ENCODE data around the gene GAS6. TPM values are rescaled to one million over a fixed set of nuclear protein-coding genes. Genes with fewer than 3 reads are reported as not detected.
A peak's percentile ranks its signal among the peaks of the same experiment; 100 is the strongest.

GAS6 gene
- total RNA-seq, 1 donor from 2014 or later, result 14.8 TPM

GRCh38 chr13:113879494-113880360 is 15.9 kb upstream of the GAS6 start:
- H3K9me3 Mint-ChIP-seq (ENCODE audit: unreplicated experiment), result no peaks in the 10 kb centered on the region
- TF ChIP-seq CTCF (IDR thresholded peaks at IDR 0.05), result no peak
- H3K4me1 Mint-ChIP-seq (ENCODE audit: unreplicated experiment), result peaks cover 13% of the 10 kb centered on the region
- H3K4me3 Mint-ChIP-seq (ENCODE audit: unreplicated experiment), result no peak overlapping the region
- H3K27ac Mint-ChIP-seq (ENCODE audit: unreplicated experiment), result no peak overlapping the region
- DNase-seq (ENCODE audit: extremely low spot score, unreplicated experiment), result peak; percentile 68
- peaks cover 3% of the 10 kb centered on the region for H3K27me3 Mint-ChIP-seq (ENCODE audit: unreplicated experiment)
- no peaks in the 10 kb centered on the region for H3K36me3 Mint-ChIP-seq (ENCODE audit: unreplicated experiment)

- H3K27ac Mint-ChIP-seq (ENCODE audit: unreplicated experiment), result no peak overlapping the region
- H3K36me3 Mint-ChIP-seq (ENCODE audit: unreplicated experiment), result no peaks in the 10 kb centered on the region
- TF ChIP-seq CTCF (IDR thresholded peaks at IDR 0.05), result no peak
- DNase-seq (ENCODE audit: extremely low spot score, unreplicated experiment), result peak; percentile 36
- peaks cover 4% of the 10 kb centered on the region for H3K27me3 Mint-ChIP-seq (ENCODE audit: unreplicated experiment)
- H3K4me3 Mint-ChIP-seq (ENCODE audit: unreplicated experiment), result no peak overlapping the region
- H3K4me1 Mint-ChIP-seq (ENCODE audit: unreplicated experiment), result peaks cover 13% of the 10 kb centered on the region
- H3K9me3 Mint-ChIP-seq (ENCODE audit: unreplicated experiment), result no peaks in the 10 kb centered on the region
These were observed 15.1 kb upstream of the GAS6 start for GRCh38 chr13:113879017-113879416.

DNA sequence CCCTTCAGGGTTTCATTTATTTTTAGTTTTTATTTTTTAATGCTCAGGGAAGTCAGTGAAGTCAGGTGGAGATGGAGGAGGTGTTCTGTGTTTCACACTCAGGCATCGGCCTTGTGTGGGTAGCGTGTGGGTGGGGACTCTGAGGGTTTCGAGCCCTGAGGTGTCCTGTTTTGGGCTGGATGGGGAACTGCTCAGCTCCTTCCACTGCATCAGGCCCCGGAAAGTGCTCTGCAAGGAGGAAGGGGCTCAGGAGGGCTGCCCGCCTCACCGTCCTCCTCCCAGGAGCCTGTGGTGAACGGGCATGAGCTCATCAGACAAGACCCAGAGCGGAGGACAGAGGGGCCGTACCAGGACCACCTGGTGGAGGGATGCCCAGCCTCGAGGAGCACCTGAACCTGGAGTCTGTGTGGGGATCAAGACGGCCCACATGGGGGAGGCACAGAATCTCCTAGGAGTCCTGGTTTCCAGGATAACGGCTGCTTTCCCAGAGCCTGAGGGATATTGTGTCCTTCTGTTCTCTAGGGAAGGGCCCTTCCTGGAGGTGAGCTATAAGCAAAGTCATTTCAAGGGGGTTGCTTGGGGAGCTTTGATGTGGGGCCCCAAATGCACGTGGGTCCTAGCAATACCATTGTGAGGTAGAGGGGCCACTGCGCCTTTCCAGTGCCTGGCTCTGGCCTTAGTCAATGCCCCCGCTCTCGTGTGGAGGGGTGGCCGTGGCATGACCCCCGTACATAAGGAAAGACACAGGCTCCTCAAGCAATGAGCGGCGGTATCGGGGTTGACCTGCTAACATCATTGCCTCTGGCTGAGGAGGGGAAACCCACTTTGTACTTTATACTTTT is 13.5 kb upstream of the GAS6 start:
- TF ChIP-seq CTCF (IDR thresholded peaks at IDR 0.05), result no peak
- Mint-ChIP-seq H3K4me3 (ENCODE audit: unreplicated experiment) (no peak overlapping the region), H3K9me3 (ENCODE audit: unreplicated experiment) (peaks cover 8% of the 10 kb centered on the region), H3K4me1 (ENCODE audit: unreplicated experiment) (peaks cover 9% of the 10 kb centered on the region), H3K36me3 (ENCODE audit: unreplicated experiment) (peaks cover 4% of the 10 kb centered on the region), H3K27ac (ENCODE audit: unreplicated experiment) (no peak overlapping the region), H3K27me3 (ENCODE audit: unreplicated experiment) (peaks cover 18% of the 10 kb centered on the region)
- peak; percentile 79 for DNase-seq (ENCODE audit: extremely low spot score, unreplicated experiment)

GRCh38 chr13:113876346-113877148 is 12.7 kb upstream of the GAS6 start:
- Mint-ChIP-seq H3K4me3 (ENCODE audit: unreplicated experiment) (no peak overlapping the region), H3K9me3 (ENCODE audit: unreplicated experiment) (peaks cover 8% of the 10 kb centered on the region), H3K36me3 (ENCODE audit: unreplicated experiment) (peaks cover 4% of the 10 kb centered on the region), H3K4me1 (ENCODE audit: unreplicated experiment) (peaks cover 2% of the 10 kb centered on the region), H3K27ac (ENCODE audit: unreplicated experiment) (no peak overlapping the region), H3K27me3 (ENCODE audit: unreplicated experiment) (peaks cover 25% of the 10 kb centered on the region)
- no peak for TF ChIP-seq CTCF (IDR thresholded peaks at IDR 0.05)
- DNase-seq (ENCODE audit: extremely low spot score, unreplicated experiment), result peak; percentile 44
